ENCODE results near the gene TRIM26.
"Not testable (repeated sequence)": the region's sequence is repeated elsewhere in the genome, so short reads cannot be mapped to it uniquely, and the experiment has no call there.

Gene TRIM26

GRCh38 chr6:30212865-30213666 is at the start of gene TRIM26:
TRIM26 (minus strand) TSS chr6:30213406; CDS start chr6:30199103, 14,303 bp downstream.
- peak; percentile 97 for DNase-seq (ENCODE audit: low spot score)

GRCh38 chr6:30260036-30260504 is 46.9 kb upstream of the TRIM26 start:
- no peak for DNase-seq (ENCODE audit: low spot score)

GRCh38 chr6:30259140-30260035 is 46.2 kb upstream of the TRIM26 start:
- DNase-seq (ENCODE audit: low spot score), result peak; percentile 87

GRCh38 chr6:30258204-30258603 is 45.0 kb upstream of the TRIM26 start:
- DNase-seq (ENCODE audit: low spot score), result no peak

GRCh38 chr6:30252417-30252816 is 39.2 kb upstream of the TRIM26 start:
- not testable (repeated sequence) for DNase-seq (ENCODE audit: low spot score)

- DNase-seq (ENCODE audit: low spot score), result no peak
These were observed 31.4 kb upstream of the TRIM26 start for GRCh38 chr6:30244560-30244959.

GRCh38 chr6:30238178-30238795 is 25.1 kb upstream of the TRIM26 start:
- DNase-seq (ENCODE audit: low spot score), result peak; percentile 42

GRCh38 chr6:30234356-30234755 is 21.1 kb upstream of the TRIM26 start:
- DNase-seq (ENCODE audit: low spot score), result no peak

- peak; percentile 63 for DNase-seq (ENCODE audit: low spot score)
These were observed 17.9 kb upstream of the TRIM26 start for GRCh38 chr6:30231067-30231466.

GRCh38 chr6:30227763-30228487 is 14.7 kb upstream of the TRIM26 start:
- no peak for DNase-seq (ENCODE audit: low spot score)

- DNase-seq (ENCODE audit: low spot score), result no peak
These were observed 14.1 kb upstream of the TRIM26 start for GRCh38 chr6:30227242-30227722.

- DNase-seq (ENCODE audit: low spot score), result no peak
These were observed 10.1 kb upstream of the TRIM26 start for GRCh38 chr6:30223339-30223738.

GRCh38 chr6:30221956-30222355 is 8.8 kb upstream of the TRIM26 start:
- DNase-seq (ENCODE audit: low spot score), result not testable (repeated sequence)

- DNase-seq (ENCODE audit: low spot score), result not testable (repeated sequence)
These were observed 8.2 kb upstream of the TRIM26 start for GRCh38 chr6:30221395-30221794.

GRCh38 chr6:30219244-30219643 is 6.0 kb upstream of the TRIM26 start:
- DNase-seq (ENCODE audit: low spot score), result peak; percentile 34

- DNase-seq (ENCODE audit: low spot score), result no peak
These were observed 2.9 kb upstream of the TRIM26 start for GRCh38 chr6:30216096-30216495.

GRCh38 chr6:30214657-30214982 is 1.4 kb upstream of the TRIM26 start:
- DNase-seq (ENCODE audit: low spot score), result no peak

GRCh38 chr6:30213957-30214656 is 901 bp upstream of the TRIM26 start:
- DNase-seq (ENCODE audit: low spot score), result peak; percentile 40

GRCh38 chr6:30213667-30213956 is 406 bp upstream of the TRIM26 start:
- no peak for DNase-seq (ENCODE audit: low spot score)

GRCh38 chr6:30211899-30212298 is 1.3 kb downstream of the TRIM26 start:
- no peak for DNase-seq (ENCODE audit: low spot score)

GRCh38 chr6:30211306-30211705 is 1.9 kb downstream of the TRIM26 start:
- no peak for DNase-seq (ENCODE audit: low spot score)
